GM18502 (cell line): Measurements from ENCODE around the gene MAEA.

Source experiments
- ATAC-seq: cut with Tn5 transposase; IDR thresholded peaks from one replicate; pipeline ENCODE4 v1.9.1; 2021; ENCODE audit warnings: mild to moderate bottlenecking; ENCODE audit not compliant: unreplicated experiment, poor library complexity

Gene MAEA

DNA sequence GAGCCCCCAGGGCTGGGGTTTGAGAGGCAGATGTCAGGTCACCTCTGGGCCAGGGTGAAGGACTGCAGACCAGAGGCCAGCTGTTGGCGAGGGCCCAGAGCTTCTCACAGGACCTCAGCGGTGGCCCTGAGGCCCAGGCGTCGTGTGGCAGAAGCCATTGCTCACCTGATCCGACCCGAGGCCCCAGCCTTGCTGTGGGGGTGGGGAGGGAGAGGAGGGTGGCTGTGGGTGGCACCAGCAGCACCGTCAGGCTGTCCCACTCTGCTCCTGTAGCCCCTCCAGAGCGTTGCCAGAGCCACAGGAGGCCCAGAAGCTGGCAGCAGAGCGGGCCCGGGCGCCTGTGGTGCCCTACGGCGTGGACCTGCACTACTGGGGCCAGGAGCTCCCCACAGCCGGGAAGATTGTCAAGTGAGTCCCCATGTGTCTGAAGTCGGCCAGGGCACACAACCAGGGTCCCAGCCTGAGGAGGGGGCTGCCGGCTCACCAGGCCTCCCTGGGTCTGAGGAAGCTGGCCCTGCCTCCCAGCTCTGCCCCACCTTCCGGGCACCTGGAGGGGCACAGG is 86.2 kb downstream of the MAEA start:
- no peak for ATAC-seq

DNA sequence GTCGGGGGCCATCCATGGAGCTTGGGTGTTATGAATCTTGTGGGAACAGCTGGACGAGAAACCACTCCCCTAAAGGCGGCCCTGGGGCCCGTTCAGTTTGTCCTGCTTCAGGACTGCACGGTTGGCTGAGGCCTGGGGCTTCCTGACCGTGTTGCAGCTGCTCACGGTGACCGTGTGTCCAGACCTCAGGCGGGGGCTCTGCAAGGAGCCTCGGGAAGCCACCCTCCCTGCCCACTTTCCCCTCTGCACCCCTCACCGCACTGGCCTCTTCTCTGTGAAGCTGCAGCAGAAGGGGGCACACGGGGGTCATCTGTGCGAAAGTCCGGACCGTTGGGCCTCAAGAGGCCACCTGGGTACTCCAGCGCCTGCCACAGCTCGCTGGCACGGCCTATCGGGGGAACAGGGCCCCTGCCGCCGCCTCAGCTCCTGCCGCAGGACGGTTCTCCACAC is 86.7 kb downstream of the MAEA start:
- ATAC-seq, result no peak

DNA sequence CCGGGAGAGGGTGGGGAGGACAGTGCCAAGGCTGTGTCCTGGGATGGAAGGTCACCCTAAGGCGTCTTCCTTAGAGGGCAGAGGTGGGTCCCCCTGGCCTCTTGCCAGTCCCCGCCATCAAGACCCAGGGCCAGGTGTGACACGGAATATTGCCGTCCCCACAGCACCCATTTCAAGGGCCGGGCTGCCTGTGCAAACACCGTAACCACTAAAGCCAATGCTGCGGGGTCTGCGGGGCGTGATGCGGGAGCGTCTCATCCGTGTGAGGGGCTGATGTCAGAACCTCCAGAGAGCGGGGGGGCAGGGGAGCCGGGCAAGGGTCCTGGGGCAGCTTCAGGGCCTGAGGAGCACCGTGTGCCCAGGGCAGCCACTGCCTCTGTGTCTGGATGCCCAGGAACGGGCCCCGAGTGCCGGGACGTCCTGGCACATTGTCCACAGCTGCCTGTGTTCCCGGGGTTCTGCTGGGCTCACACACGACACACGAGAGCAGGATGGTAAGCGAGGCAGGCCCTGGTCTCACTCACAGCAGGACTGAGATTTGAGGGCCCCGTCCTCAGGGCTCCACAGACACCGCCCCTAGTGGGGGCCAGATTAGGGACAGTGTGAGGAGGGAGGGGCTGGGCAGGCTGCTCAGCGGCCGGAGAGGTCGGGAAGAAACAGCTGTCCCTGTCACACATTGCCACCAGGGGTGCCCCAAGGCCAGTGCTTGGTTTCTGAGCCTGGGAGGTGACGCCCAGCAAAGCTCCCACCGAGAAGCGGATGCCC is 87.3 kb downstream of the MAEA start:
- ATAC-seq, result no peak

- ATAC-seq, result no peak
Observed at GRCh38 chr4:1377606-1378261, 88.0 kb downstream of the MAEA start.

DNA sequence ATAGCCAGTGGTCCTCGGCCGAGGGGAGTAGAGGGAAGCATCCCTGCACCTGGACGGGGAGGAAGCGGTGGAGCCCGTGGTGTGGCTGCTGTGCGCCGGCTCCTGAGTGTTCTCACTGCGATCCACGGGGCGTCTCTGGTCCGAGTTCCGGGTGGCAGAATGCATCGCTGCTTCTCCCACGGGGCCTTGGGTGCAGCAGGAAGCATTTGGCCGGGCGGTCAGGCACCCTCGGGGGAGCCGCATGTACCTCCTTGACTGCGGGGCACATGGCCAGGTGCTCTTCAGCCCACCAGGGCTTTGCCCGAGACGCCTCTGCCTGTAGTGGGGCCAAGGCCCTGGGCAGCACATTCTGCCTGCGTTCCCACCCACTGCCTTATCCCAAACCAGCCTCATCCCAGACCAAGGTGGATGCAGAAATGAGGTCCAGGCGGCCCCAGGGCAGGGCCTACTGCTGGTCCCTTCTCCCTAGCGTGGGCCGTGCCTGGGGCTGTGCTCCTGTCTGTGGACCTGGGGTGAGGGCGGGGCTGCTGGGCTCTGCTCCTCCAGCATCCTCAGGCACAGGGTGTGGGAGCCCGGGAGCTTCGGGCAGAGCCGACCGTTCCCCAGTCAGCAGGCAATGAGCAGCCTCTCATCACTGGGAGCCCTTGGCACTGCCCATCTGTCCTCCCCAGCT is 89.0 kb downstream of the MAEA start:
- ATAC-seq, result no peak

DNA sequence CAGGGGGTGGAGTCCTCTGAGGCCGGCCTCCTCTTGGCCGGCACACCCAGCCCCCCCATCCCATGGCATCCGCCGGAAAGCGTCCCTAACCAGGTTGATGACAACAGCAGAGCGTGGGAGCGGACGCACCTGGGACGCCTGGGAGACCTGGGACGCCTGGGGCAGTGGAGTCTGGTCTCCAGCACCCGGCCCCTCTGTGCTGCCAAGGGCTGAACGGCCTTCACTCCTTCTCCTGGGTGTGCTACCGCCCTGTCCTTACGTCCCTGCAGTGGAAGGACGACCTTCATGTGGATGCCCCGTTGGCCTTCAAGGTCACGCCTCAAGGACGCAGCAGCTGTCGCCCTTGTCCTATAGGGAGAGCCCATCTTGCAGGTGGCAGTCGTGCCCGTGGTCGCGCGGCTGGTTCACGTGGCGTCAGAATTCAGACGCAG is 89.7 kb downstream of the MAEA start:
- no peak for ATAC-seq

GRCh38 chr4:1379801-1380331 is 90.2 kb downstream of the MAEA start:
- ATAC-seq, result no peak

- no peak for ATAC-seq
Observed at GRCh38 chr4:1380368-1381151, 90.9 kb downstream of the MAEA start.

DNA sequence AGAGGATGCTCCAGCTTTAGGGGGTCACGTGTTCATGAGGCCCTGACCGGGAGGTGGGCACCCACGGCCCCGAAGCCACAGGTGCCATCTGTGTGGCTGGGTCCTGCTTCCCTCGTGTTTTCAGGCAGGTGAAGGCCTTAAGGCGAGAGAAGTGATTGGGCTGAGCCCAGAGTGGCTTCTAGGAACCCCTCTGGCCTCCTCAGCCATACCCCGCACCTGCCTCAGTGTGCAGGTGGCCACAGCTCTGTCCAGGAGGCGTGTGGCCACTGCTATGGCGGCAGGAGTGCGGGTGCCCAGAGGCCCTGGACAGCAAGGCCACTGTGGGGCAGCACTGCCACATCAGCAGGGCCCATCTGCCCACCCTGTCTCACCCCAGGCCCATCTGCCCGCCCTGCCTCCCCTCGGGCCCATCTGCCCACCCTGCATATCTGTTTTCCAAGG is 91.5 kb downstream of the MAEA start:
- ATAC-seq, result no peak

DNA sequence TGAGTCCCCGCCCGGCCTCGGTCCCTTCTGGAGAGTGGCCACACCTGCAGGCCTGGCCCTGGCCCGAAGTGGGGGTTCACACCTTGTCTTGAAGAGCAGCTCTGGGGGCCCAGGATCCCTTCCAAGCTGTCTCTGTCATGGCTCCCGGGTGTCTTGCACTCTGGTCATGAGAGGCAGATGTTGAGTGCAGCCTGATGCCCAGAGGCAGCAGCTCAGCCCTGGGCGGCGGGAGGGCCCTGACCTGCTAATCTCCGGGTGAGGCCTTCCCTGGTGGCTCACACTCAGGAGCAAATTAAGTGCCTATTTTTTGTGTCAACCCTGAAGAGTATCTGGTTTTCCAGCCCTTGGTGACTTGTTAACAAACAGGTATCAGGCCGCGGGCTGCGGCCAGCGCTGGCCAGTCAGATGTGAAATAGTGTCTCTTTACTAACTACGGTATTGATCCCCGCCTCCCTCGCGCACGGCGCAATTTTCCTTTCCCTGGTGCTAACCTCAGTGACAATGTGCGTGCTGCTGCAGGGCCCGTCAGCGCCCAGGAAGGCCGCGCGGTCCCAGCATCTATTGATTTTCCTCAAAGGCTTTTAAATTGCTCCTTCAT is 92.4 kb downstream of the MAEA start:
- no peak for ATAC-seq

- ATAC-seq, result no peak
Observed at GRCh38 chr4:1382776-1383727, 93.4 kb downstream of the MAEA start.

DNA sequence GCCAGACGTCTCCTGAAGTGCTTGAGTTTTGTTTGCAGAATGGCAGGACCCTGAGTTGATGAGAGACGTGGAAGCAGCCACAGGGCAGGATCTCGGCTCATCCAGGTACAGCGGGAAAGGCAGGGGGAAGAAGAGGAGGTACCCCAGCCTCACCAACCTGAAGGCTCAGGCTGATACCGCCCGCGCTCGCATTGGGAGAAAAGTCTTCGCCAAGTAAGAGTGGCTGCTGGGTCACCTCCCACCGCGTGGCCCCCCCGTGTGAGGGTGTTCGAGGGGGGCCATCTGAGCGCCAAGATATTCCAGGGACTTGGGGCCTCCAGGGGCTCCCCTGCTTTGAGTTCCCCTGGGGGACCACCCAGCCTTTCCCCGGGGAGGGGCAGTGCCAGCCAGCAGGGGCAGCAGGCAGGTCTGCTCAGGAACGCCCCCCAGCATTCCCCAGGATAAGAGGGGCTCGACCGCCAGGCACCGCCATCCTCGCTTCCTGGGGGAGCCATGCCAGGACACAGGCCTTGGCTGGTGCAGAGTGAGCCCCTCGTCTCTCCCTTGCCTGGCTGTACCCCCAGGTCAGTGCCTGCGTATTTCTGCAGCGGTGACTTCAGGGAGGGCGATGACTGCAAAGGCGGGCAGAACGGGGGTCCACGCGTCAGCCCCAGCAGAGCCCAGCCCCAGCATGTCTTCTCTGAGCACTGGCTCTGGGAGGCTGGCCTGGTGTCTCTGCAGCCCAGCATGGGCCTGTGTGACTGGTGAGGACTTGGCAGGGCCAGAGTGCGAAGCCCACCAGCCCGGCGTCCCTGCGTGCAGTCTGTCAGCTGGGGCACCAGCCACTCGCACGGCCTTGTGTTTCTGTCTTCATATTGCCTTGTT is 94.3 kb downstream of the MAEA start:
- ATAC-seq, result no peak

- ATAC-seq, result no peak
Observed at GRCh38 chr4:1384675-1385372, 95.1 kb downstream of the MAEA start.

DNA sequence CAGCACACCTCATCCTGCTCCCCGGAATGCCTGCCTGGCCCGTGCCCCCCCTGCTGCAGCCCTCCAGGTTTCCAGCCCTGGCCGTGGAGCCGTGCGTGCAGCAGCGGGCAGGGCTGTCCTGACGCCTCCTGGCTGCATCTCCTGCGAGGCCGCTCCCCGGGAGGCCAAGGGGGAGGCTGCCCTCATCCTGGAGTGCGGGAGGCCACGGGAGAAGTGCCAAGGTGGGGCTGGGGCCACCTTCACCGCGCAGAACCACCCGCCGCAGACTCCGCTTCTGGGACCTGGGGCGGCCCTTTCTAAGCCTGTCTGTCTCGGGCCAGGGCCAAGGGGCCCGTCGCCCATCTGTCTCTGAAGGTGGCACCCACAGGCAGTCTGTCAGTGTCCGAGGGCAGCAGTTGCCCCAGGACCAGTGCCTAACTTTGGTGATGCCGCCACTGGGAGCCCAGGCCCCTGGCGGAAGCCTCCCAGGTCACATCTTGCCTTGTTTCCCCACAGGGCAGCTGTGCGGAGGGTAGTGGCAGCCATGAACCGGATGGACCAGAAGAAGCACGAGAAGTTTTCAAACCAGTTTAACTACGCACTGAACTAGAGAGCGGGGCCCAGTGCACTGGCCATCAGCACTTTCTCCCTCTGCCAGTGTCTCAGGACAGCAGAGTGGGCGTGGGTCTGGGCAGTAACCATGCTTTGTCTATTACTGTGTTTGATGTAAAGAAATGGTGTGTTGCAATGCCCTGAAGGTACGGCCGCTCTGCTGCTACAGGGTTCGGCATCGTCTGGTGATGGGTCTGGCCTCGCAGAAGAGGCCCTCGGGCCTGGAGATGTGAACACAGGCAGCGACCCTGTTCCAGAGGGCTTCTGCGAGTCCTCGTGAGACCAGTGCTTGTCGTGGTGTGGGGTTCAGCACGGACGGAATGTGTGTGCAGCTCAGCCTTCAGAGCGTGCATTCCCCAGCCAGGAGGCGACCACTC is 96.0 kb downstream of the MAEA start:
- ATAC-seq, result no peak
